ENCODE measurements around the gene UBE2J2.

UBE2J2 gene

DNA sequence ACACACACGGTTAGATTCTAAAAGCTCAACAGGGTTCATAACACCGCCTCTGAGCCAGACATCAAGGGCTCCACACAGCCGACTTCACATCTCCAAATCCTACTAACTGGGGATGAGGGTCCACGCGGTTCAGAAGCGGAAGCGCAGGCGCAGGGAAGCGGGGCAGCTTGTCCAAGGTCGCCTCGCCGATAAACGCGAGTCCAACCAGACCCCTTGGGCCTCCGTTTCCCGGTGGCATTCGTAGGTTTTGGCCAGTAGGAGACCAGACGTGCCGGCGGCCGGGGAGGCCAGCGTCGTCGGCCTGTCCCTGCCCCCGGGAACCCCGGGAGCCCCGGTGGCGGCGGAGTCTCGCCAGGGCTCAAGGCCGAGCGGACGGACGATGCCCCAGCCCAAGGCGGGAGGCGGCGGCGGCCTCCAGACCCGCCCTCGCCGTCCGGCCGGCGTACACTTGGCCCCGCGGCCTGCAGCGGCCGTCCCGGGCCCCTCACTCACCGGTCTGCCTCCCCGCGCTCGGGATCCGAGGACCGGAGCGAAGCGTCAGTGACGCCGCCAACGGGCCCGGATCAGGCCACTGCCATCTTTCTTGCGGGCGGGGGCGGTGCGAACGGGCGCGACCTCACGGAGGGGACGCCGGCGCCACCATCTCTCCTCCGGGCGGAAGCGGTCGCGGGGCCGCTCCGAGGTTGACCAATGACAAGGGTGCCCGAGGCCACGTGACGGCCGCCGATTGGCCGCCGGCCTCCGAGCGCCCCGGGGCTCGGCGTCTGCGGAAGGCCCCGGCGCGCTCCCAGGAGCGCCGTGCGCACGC is 42.0 kb downstream of the UBE2J2 start, which contains the start of gene SDF4:
SDF4 (minus strand) TSS at position 602 of the 808 bp plus-strand sequence. CDS start 3,229 bp downstream, outside the sequence.
- peak; percentile 96 for FAIRE-seq
- DNase-seq (ENCODE audit: extremely low spot score, insufficient read length, low read depth), result peak; percentile 99

DNA sequence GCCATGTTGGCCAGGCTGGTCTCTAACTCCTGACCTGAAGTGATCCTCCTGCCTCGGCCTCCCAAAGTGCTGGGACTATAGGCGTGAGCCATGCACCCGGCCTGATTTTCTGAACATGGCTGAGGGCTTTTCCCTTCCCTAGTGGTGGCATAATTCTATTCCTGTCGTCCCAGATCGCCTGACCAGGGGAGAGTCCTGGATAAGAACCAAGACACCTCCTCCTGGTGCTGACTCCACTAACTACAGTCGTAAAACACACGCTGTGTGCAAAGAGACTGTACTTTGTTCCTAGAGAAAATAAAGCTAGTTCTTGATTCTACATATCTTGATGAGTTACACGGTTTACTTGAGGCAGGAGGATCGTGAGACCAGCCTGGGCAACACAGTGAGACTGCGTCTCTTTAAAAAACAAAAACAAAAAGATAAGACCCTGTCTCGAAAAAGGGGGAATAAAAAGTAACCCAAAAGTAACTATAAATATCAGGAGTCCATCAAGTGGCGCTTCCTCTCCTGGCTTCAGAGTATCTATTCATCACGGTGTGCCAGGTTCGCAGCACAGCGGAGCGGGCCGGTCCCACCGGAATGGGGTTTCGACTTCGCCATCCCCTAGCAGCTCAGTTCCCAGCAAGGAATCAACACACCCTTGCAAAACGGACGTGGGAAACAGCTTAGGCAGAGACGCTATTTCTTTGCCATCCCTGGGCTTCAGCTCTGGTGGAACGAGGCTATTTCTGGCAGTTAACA is 42.8 kb downstream of the UBE2J2 start:
- DNase-seq (ENCODE audit: extremely low spot score, insufficient read length, low read depth) (no peak), FAIRE-seq (peak; percentile 54)

DNA sequence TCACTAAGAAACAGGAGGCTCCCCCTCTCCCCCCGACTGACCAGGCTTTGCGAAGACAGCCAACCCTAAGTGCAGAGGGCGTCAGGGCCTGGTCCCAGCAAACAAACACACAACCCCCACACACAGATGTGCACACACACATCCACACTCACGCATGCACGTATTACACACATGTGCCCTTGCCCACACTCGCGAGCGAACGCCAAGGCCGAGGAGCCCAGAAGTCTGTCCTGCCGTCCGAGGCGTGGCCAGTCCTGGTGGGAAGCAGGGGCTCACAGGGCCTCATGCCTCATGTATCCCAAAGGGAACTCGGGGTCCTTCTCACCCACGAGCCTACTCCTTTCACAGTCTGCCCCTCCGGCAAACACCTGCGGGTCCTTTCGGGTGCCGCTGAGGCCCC is 43.9 kb downstream of the UBE2J2 start:
- no peak for DNase-seq (ENCODE audit: extremely low spot score, insufficient read length, low read depth)
- no peak for FAIRE-seq

DNA sequence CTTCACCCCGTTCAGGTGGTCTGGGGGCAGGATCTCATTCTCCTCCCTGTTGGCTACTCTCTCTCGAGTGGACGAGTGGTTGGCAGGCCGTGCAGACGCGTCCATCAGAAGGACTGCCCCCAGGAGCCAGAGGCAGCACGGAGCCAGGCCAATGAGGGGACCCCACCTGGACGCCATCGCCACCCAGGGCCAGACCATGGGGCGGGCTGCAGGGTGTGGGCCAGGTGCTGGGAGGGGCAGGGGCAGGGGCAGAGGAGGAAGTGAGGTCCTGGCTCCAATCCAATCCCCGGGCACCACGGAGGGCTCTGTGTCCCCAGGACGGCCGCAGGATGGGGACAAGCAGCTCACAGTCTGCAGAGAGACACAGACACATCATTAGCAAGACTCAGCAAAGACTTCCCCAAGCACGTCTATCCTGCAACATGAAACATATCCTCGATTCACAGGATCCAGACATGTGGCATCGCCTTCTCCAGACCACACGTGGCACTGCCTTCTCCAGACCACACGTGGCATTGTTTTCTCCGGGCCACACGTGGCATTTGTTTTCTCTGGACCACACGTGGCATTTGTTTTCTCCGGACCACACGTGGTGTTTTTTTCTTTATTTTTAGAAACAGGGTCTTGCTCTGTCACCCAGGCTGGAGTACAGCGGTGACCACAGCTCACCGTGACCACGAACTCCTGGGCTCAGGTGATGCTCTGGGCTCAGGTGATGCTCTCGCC is 44.9 kb downstream of the UBE2J2 start:
- DNase-seq (ENCODE audit: extremely low spot score, insufficient read length, low read depth) (no peak), FAIRE-seq (no peak)

DNA sequence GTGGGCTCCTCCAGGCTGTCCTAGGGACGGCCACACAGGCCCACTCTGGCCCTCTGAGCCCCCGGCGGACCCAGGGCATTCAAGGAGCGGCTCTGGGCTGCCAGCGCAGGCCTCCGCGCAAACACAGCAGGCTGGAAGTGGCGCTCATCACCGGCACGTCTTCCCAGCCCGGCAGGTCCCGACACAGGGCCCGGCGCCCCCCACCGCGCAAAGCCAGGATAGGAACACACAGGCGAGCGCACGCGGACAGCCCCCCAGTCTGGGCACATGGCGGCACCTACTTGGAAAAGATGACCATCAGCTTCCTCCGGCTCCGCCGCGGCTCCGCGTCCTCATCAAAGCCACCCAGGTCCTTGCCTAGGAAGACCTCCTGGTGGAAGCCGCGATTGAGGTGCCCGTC is 45.5 kb downstream of the UBE2J2 start:
- FAIRE-seq (no peak), DNase-seq (ENCODE audit: extremely low spot score, insufficient read length, low read depth) (no peak)

DNA sequence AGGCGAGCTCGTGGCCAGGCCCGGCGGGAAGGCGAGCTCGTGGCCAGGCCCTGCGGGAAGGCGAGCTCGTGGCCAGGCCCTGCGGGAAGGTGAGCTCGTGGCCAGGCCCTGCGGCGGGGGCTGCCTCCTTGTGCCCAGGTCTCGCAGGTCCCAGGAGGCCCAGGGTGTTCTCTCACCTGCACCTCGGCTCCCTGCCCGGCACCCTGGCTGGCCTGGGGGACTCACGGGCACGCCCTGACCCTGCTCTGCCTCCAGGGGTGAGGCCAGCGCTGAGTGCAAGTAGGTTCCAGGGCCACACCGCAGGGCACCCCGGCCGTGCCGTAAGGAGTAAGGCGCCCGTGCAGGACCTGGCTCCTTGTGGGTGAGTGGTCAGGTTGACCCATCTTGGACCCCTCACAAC is 46.3 kb downstream of the UBE2J2 start:
- DNase-seq (ENCODE audit: extremely low spot score, insufficient read length, low read depth) (no peak), FAIRE-seq (no peak)

DNA sequence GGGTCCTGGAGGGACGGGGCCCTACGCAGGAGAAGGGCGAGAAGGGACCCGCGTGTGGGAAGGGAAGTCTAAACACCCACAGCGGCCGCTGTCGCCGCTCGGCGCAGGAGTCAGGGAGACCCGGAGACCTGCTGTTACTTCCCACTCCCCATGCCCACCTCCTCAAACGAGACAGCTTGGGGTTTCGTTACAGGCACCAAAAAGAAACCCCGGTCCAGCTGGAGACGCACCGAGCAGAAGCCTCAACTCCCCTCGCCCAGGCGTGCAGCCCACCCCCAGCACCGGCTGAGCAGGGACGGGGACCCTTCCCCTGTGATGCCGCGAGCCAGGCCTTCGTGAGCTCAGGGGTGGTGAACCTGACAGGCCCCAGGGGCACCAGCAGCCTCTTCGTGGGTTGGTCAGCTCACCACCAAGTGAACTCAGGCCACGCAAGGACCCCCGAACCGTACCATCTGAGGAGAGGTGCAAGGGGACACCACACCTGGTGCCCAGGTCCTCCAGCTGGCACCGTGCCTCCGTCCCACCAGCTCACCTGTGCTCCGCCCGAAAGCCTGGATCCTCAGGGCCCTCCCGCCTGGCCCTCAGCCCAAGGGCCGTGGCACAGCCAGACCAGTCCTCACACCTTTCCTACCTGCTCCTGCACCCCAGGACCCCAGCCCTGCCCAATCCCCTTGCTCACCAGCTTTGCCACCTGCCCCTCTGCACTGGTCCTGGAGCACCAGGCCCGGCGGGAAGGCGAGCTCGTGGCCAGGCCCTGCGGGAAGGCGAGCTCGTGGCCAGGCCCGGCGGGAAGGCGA is 46.9 kb downstream of the UBE2J2 start:
- FAIRE-seq, result no peak
- DNase-seq (ENCODE audit: extremely low spot score, insufficient read length, low read depth), result no peak

DNA sequence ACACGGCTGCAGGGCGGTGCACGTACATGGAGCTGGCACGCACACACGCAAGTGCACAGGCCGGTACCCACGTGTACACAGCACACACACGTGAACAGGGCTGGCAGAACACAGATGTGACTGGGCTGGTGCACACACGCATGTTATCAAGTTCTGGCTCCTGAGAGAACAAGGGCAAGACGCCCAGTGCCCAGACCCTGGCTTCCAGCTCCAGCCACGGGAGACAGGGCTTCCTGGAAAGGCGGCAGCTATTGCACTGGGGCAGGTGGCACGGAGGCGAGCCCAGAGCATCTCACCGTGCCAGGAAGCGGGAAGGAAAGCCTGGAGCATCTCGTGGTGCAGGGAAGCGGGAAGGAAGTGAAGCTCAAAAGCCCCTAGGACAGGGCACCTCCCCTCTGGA is 47.7 kb downstream of the UBE2J2 start:
- FAIRE-seq (no peak), DNase-seq (ENCODE audit: extremely low spot score, insufficient read length, low read depth) (no peak)

DNA sequence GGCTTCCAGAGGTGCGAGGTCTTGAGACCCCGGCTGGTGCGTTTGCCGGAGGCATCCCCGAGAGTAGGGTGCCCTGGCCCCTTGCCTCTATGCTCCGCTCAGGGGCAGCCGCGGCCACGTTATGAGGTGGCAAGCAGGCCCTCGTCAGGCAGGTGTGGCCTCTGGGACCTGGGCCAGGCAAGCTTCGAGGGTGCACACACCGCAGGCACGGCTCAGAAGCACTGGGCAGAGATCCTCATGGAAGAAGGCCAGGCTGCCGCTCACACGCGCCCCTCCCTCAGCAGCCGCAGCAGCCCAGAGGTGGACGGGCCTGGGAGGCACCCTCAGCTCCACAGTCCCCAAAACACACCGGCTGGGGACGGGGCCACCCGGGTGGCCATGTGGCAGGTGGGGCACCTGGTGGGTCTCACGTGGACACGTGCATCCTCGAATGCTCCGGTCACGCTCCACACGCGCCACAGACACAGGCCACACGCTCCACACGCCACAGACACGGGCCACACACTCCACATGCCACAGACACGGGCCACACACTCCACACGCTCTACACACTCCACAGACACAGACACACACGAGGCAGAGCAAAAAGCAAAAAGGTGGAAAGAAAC is 48.3 kb downstream of the UBE2J2 start:
- FAIRE-seq (no peak), DNase-seq (ENCODE audit: extremely low spot score, insufficient read length, low read depth) (no peak)

DNA sequence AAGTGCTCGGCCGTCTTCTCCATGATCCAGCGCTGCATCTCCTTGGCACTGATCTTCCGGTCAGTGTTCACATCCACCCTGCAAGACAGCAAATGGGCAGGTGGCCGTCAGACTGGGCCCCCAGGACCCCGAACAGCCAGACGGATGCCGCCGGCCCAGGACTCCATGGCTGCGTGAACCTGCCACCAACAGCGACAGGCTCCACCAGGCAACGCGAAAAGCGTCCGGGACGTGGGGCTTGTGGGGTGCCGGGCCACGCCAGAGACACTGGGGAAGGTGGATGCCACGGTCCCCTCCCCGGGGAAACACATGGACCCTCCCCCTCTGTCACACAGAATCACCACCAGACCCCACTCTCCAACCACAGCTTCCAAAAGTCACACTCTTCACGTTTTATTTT is 49.8 kb downstream of the UBE2J2 start:
- FAIRE-seq (no peak), DNase-seq (ENCODE audit: extremely low spot score, insufficient read length, low read depth) (no peak)

DNA sequence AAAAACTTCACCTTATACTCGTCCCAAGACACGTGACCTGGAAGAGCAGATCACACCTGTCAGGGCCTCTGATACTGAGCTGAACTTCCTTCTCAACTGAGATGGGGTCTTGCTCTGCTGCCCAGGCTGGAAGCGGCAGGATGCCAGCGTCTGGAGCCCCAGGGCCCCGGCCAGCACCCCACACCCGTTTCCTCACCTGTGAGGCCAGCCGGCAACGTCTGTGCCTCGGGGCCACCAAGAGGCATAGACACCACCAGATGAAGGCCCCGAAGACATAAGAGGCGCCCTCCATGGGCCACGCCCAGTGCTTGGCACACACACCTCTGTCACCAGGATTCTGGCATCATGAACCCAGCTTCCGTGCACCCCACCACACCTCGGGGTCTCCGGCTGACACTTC is 50.3 kb downstream of the UBE2J2 start:
- no peak for FAIRE-seq

DNA sequence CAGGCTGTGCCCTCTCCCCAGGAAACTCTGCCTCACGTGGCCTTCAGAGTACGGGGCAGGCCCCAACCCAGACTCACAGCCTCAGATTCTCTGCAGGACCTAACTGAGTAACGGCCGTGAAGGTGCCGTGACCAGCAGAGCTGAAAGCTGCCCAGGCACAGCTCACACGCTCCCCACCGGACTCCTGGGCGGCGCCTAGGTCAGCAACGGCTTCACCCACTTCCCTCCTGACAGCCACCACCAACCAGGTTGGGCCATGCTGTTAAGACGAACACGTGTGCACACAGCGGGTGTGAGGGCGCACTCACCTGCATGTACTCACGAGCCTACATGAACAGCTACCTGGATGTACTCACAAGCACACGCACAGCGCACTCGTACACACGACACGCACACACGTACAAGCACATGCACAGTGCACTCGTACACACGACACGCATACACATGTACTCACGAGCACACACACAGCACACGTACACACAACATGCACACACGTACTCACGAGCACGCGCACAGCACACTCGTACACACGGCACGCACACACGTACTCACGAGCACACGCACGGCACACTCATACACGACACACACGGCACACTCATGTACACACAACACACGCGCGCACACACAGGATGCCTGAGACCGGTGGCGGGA is 51.0 kb downstream of the UBE2J2 start:
- no peak for FAIRE-seq
- DNase-seq (ENCODE audit: extremely low spot score, insufficient read length, low read depth), result no peak

More for the DNA sequence above, 50.3 kb downstream of the UBE2J2 start:
- DNase-seq (ENCODE audit: extremely low spot score, insufficient read length, low read depth), result no peak

DNA sequence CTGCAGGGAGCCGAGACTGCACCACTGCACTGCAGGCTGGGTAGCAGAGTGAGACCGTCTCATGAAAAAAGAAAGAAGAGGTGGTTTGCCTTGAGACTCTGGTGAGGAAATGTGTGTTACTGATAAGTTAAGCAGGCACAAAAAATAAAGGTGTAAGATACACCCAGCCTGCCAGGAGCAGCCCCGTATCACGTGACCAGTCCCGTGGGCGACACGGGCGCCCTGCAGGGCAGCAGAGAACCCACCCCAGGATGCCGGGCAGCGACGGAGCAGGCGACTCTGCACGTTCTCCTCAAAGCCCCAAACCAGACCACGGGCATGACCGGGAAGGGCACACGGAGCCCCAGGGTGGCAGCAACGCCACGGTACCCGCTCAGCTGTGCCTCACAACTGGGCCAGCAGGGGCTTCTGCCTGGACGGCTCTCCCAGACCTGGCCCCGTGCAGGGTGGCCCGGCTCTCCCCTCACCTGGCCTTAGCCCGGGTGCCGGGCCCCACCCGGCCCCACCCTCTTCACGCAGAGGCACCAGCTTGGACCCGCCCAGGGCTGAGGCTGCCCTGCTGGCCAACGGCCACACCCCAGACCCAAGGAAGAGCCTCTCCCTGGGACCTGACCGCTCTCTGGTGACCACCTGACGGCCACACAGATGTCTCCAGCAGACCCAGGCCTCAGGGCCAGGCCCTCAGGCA is 51.6 kb downstream of the UBE2J2 start:
- FAIRE-seq, result no peak

DNA sequence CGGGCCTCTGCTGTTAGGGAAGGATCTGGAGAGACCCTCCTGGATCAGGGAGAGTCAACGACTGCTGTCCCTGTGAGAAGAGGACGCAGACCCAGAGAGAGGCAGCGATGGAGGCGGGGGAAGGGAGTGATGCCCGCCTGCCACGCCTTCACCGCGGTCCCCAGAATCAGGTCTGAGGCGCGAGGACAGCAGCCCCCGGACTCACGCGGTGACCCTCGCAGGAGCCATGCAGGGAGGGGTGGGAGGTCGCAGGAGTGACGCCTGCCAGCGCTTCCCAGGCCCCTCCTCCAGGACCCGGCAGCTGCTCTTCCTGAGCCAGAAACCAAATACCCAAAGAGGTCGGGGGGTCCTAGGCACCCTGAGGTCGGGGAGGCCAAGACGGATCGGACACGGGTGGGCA is 53.5 kb downstream of the UBE2J2 start:
- DNase-seq (ENCODE audit: extremely low spot score, insufficient read length, low read depth), result no peak
- no peak for FAIRE-seq

More for the DNA sequence above, 51.6 kb downstream of the UBE2J2 start:
- no peak for DNase-seq (ENCODE audit: extremely low spot score, insufficient read length, low read depth)

DNA sequence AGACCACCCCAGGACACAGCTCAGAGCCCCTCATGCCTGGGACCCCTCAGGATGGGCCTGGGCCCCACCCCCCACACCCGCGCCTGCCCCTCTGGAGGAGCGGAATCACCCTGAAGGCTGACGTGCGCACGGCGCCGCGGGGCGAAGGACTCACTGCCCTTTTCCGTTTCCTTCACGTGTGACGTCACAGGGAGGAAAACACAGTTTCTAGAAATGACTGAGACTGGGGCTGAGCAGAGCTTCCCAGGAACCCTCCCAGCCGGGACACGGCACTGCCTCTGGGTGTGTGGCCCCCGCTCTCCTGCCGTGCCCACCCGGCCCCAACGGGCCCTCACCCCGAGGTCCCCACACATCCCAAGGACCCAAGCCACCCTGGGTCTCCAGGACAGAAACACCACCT is 54.3 kb downstream of the UBE2J2 start:
- DNase-seq (ENCODE audit: extremely low spot score, insufficient read length, low read depth) (no peak), FAIRE-seq (no peak)

DNA sequence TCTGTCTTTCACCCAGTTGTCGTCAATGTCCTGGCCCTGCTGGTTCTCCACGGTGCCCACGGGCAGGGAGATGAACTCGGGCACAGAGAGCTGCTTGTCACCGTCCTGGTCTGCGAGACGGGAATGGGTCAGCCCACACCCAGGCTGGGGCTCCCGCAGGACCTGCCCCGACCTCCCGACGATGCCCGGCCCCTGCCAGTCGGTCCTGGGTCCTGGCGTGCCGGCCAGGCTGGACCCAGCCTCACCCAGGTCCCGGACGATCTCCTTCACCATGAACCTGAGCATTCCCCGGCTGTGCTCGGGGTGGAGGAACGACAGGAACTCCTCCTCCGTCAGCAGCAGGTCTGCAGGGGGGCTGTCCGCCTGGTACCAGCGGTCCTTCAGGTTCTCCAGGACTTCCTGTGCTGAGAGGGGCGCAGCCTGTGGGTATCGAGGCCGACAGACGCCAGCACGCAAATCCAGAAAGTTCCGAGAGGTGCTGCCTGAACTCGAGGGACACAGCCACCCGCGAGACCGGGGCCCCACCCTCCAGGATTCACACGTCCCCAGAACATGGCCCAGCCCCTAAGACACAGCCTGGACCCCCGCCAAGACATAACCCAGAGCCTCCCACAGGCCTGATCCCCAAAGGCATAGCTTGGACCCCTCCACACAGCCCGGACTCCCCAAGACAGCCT is 55.0 kb downstream of the UBE2J2 start:
- DNase-seq (ENCODE audit: extremely low spot score, insufficient read length, low read depth) (no peak), FAIRE-seq (no peak)

DNA sequence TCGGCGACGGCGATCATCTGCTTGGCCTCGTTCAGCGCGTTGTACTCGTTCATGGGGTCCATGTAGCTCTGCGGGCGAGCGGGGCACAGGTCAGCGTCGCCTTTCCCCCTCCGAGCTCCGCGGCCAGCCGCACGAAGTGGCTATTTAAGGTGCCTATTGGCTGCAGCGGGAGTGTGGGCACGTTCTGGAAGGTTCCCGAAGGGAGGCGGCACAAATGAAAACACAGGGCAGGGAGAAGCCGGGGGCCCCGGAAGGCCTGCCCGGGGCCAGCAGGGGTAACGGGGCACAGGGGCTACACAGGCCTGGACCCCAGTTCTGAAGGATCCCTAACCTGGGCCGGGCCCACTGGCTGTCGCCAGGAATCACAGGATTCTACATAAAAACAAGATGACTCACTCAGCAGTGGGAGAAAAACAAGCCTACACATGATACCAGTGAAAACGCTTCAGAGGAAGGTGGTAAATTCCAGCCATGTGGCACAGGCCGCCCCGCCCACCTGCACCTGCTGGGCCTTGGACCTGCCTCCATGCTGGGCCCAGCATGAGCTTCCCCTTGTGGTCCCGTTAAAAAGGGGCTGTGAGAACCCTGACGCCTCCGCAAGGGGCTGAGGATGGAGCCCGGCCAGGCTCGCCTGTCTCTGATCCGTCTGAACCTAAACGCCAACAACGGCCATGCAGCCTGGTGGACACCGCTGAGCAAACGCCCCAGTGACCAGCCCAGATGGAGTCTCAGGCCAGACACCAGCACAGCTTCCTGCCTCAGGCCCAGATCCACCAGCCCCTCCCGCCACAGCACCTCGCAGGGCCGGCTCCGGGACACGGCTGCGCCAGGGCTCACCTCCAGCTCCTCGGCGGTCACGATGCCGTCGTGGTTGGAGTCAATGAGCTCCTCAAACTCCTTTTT is 55.8 kb downstream of the UBE2J2 start:
- no peak for FAIRE-seq
- DNase-seq (ENCODE audit: extremely low spot score, insufficient read length, low read depth), result no peak
